SKM-1 treated with dmso at 0.1 percent for 144 hours (cell line): ENCODE results near the gene IL15.
A peak's percentile ranks its signal among the peaks of the same experiment; 100 is the strongest.
"Not testable (repeated sequence)": the region's sequence is repeated elsewhere in the genome, so short reads cannot be mapped to it uniquely, and the experiment has no call there.

ENCODE experiments used
- DNase-seq: peaks from one replicate; lab custom pipeline; 2025; ENCODE audit not compliant: unreplicated experiment; lab: John Stamatoyannopoulos, UW

Gene IL15

GRCh38 chr4:141636082-141636770 lies at the start of gene IL15:
Gene IL15 (plus strand): TSS chr4:141636583. CDS start chr4:141719465, 82,882 bp downstream.
- no peak for DNase-seq

GRCh38 chr4:141587897-141588296 lies 48.5 kb upstream of the IL15 start:
- no peak for DNase-seq

GRCh38 chr4:141595531-141595930 lies 40.9 kb upstream of the IL15 start:
- DNase-seq, result no peak

- no peak for DNase-seq
Measured at GRCh38 chr4:141599853-141600252, 36.5 kb upstream of the IL15 start.

GRCh38 chr4:141604683-141605082 lies 31.7 kb upstream of the IL15 start:
- DNase-seq, result not testable (repeated sequence)

GRCh38 chr4:141605425-141605856 lies 30.9 kb upstream of the IL15 start:
- DNase-seq, result no peak

- DNase-seq, result no peak
Measured at GRCh38 chr4:141609243-141609642, 27.1 kb upstream of the IL15 start.

GRCh38 chr4:141610365-141610764 lies 26.0 kb upstream of the IL15 start:
- DNase-seq, result no peak

GRCh38 chr4:141614878-141615586 lies 21.4 kb upstream of the IL15 start:
- no peak for DNase-seq

- not testable (repeated sequence) for DNase-seq
Measured at GRCh38 chr4:141615587-141615918, 20.8 kb upstream of the IL15 start.

GRCh38 chr4:141620715-141621114 lies 15.7 kb upstream of the IL15 start:
- DNase-seq, result no peak

- DNase-seq, result no peak
Measured at GRCh38 chr4:141625023-141625422, 11.4 kb upstream of the IL15 start.

- DNase-seq, result no peak
Measured at GRCh38 chr4:141630854-141631253, 5.5 kb upstream of the IL15 start.

GRCh38 chr4:141635736-141636081 lies 674 bp upstream of the IL15 start:
- DNase-seq, result peak; percentile 17

GRCh38 chr4:141636771-141637460 lies 533 bp downstream of the IL15 start:
- DNase-seq, result no peak

GRCh38 chr4:141637565-141637964 lies 1.2 kb downstream of the IL15 start:
- no peak for DNase-seq

GRCh38 chr4:141638230-141638629 lies 1.8 kb downstream of the IL15 start:
- DNase-seq, result no peak

- no peak for DNase-seq
Measured at GRCh38 chr4:141640696-141641095, 4.3 kb downstream of the IL15 start.

- no peak for DNase-seq
Measured at GRCh38 chr4:141642063-141642462, 5.7 kb downstream of the IL15 start.

- no peak for DNase-seq
Measured at GRCh38 chr4:141642711-141643110, 6.3 kb downstream of the IL15 start.

- DNase-seq, result no peak
Measured at GRCh38 chr4:141643557-141643956, 7.2 kb downstream of the IL15 start.
